ENCODE measurements around the gene SNCB.

GRCh38 chr5:176592573-176592972 lies 37.8 kb downstream of the SNCB start:
- TF ChIP-seq EP300 (IDR thresholded peaks at IDR 0.05) (no peak), CTCF (IDR thresholded peaks at IDR 0.05) (no peak), POLR2A (IDR thresholded peaks at IDR 0.05) (no peak)

All from ovary (tissue), 3 donors.